ENCODE data around the gene B4GALT3.
"Not testable (repeated sequence)": the region's sequence is repeated elsewhere in the genome, so short reads cannot be mapped to it uniquely, and the experiment has no call there.

Gene B4GALT3

GRCh38 chr1:161177112-161177935 lies at the start of gene B4GALT3:
Gene B4GALT3, minus strand, starts transcription at chr1:161177507. Its CDS starts 1,447 bp downstream, at chr1:161176060.
- peak; percentile 85 for DNase-seq

- no peak for DNase-seq
These were observed 49.5 kb upstream of the B4GALT3 start for GRCh38 chr1:161226759-161227158.

- DNase-seq, result no peak
These were observed 49.0 kb upstream of the B4GALT3 start for GRCh38 chr1:161226320-161226711.

- DNase-seq, result peak; percentile 95
These were observed 48.4 kb upstream of the B4GALT3 start, which contains the start of gene TOMM40L for GRCh38 chr1:161225534-161226319. Gene TOMM40L, plus strand, starts transcription at chr1:161226060. Its CDS starts 430 bp downstream, at chr1:161226490.

GRCh38 chr1:161225178-161225533 lies 47.8 kb upstream of the B4GALT3 start:
- DNase-seq, result no peak

GRCh38 chr1:161224695-161225087 lies 47.4 kb upstream of the B4GALT3 start:
- DNase-seq, result not testable (repeated sequence)

- DNase-seq, result no peak
These were observed 46.7 kb upstream of the B4GALT3 start for GRCh38 chr1:161223805-161224694.

- no peak for DNase-seq
These were observed 45.1 kb upstream of the B4GALT3 start for GRCh38 chr1:161222175-161223019.

- no peak for DNase-seq
These were observed 42.7 kb upstream of the B4GALT3 start for GRCh38 chr1:161220002-161220401.

- DNase-seq, result no peak
These were observed 42.0 kb upstream of the B4GALT3 start for GRCh38 chr1:161219078-161219892.

- DNase-seq, result no peak
These were observed 41.2 kb upstream of the B4GALT3 start for GRCh38 chr1:161218301-161219077.

- no peak for DNase-seq
These were observed 40.5 kb upstream of the B4GALT3 start for GRCh38 chr1:161217831-161218230.

- no peak for DNase-seq
These were observed 39.8 kb upstream of the B4GALT3 start for GRCh38 chr1:161216945-161217712.

- no peak for DNase-seq
These were observed 37.8 kb upstream of the B4GALT3 start, which contains the start of gene FCER1G for GRCh38 chr1:161215076-161215475. Gene FCER1G, plus strand, starts transcription at chr1:161215295. Its CDS starts 27 bp downstream, at chr1:161215322.

- no peak for DNase-seq
These were observed 37.1 kb upstream of the B4GALT3 start for GRCh38 chr1:161214369-161214768.

- peak; percentile 84 for DNase-seq
These were observed 32.6 kb upstream of the B4GALT3 start for GRCh38 chr1:161209790-161210409.

- DNase-seq, result no peak
These were observed 29.9 kb upstream of the B4GALT3 start for GRCh38 chr1:161207173-161207572.

- no peak for DNase-seq
These were observed 29.3 kb upstream of the B4GALT3 start for GRCh38 chr1:161206411-161207140.

All from COR-L47 (cell line).